SKM-1 treated with dmso at 0.1 percent for 144 hours (cell line): ENCODE measurements around the gene CACNA1S.
A peak's percentile ranks its signal among the peaks of the same experiment; 100 is the strongest.

Experiments used
- DNase-seq: peaks from one replicate; lab custom pipeline; 2025; ENCODE audit not compliant: unreplicated experiment; lab: John Stamatoyannopoulos, UW

Gene CACNA1S

DNA sequence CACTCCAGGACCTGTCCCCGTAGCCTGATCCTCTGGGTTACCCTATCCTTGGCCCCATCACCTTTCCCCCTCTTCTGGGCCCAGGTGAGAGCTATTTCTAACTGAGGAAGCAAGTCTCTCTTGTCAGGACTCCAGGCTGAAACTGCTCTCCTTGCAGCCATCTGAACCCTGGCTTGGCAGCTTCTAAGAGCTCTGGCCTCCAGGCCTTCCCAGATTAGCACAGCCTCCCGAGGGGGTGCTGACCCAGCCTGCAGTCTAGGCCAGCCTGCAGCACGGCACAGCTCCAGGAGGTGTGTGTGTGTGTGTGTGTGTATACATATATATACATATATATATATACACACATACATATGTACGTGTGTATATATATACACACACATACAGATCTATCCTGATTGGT is 17.4 kb downstream of the CACNA1S start:
- DNase-seq: no peak

DNA sequence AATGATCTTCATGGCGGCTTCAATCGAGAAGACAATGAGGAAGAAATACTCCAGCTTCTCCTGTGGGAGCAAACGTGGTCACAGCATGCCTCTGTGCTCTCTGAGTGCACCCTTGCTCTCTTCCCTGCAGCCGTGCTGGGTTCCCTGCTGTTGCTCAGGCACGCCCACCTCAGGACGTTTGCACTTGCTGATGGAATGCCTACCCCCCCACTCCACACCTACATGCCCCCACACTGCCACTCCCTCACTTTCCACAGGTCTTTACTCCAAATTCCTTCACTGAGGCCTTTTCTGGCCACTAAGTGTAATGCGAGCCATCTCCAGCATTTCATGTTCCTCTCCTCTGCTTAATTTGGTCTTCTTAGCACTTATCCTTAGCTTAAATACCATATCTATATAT is 18.3 kb downstream of the CACNA1S start:
- DNase-seq: no peak

DNA sequence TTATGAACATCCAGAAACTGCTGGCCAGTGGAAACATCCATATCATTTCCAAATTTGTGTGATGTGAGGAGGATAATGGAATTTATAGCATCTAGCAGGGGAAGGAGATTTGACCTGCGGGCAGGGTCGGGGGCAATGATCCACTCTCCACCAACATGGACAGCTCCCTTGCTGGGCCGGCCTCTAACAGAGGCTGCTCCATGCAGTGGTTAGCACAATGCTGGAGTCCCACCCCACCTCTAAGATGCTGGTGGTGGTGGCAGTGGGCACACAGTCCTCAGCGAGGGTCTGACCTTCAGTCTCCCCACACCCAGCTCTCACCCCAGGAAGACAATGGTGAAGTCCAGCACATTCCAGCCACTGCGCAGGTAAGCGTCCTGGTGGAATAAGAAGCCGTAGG is 18.7 kb downstream of the CACNA1S start:
- DNase-seq: no peak

DNA sequence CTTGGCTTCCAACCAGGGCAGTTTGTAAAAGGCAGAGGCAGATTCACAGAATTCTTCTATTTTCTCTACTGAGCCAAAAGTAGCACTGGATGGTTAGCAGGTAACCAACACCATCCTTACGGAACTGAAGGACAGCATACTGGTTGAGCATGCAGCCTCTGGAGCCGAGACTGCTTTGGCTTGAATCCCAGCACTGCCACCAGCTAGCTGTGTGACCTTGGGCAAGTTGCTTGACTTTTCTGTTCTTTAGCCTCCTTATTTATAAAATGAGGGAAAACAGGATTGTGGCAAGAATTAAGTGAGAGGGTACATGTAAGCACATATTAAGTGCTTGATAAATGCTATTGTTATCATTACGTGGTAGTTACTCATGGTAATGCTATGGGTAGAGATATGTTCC is 19.5 kb downstream of the CACNA1S start:
- DNase-seq: no peak

DNA sequence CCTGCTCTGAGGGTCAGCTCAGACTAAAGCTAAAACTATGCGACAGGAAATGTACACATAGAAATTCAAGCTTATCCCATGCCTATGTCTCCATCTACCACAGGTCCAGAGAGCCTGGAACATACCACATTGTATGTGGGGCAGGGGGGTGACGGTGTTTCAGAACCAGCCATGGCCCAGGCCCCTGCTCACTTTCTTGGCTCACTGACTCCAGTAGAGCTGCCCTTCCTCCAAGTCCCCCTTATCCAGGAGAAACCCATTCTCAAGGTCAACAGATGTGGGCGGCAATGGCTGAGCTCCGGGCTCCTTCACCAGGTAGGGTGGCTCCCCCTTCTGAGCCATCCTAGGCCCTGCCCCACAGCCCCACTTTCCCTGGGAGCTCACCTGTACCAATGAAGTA is 21.0 kb downstream of the CACNA1S start:
- no peak for DNase-seq

DNA sequence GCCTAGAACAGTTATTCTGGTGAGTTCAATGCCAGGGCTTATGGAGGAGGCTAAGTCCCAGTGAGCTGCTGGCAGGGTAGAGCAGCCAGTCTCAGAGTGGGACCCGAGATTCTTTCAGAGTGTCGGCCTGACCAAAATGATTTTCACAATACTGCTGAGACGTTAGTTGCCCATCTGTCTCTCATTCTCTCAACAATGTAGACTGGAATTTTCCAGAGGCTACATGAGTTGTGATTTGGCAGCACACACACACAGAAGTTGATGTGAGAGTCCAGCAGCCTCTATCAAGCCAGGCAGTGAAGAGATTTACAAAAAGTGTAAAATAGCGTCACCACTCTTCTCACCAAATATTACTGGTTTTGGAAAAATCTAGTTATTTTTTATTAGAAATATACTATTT is 21.7 kb downstream of the CACNA1S start:
- DNase-seq: no peak

DNA sequence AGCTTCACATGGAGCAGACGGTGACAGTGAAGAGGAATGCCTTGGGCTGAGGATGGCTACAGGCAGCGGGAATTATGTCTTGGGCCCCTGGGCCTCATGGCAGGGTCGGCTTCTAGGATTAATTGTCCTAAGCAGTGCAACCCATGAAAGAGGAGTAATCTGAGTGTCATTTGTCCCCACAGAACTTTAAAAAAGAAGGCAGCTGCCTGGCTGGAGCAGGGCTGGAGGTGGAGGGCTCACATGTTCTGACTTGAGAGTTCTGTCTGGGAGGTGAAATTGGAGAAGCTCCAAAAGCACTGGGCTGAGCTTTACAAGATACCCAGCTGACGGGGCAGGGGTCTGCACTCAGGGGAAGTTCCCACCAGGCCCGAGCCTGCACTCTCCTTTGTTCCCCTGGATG is 22.6 kb downstream of the CACNA1S start:
- no peak for DNase-seq

DNA sequence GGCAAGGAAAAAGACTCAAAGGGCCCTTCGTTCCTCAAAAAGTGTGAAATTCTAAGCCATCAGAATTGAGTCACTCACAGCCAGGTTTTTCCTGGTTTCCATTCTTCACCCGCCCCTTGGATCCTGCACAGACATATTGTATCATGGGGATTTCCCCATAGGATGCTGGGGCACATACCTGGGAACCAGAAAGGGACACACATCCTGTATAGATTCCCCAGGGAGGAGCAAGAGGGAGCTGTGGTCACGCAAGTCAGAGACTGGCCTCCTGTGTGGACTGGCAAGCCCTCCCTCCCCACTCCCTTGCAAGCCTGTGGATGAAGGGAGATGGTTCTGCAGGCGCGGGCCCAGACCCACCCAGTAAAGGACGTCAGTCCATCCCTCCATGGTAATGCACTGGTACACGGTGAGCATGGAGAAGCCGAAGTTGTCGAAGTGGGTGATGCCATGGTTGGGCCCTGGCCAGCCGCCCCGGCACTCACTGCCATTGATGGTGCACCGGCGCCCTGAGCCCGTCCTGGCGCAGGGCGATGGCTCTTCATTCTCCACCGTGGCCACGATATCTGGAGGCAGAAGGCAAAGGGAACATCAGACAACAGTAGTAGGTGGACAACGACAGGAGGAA is 23.2 kb downstream of the CACNA1S start:
- no peak for DNase-seq

DNA sequence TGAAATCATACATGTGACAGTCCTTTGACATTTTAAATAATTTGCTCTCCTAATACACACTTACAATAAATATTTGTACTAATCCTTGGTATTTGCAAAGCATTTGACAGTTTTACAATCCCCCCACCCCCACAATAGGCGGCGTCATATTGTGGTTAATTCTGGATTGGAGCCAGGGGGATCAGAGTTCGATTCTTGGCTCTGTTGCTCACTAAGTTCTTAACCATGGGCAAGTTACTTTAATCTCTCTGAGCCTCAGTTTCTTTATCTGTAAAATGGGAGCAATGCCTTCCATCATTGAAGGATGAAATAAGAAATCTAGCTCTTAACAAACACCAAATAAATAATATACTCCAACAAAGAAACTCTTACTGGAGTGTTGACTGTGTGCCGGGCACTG is 23.8 kb downstream of the CACNA1S start:
- no peak for DNase-seq

DNA sequence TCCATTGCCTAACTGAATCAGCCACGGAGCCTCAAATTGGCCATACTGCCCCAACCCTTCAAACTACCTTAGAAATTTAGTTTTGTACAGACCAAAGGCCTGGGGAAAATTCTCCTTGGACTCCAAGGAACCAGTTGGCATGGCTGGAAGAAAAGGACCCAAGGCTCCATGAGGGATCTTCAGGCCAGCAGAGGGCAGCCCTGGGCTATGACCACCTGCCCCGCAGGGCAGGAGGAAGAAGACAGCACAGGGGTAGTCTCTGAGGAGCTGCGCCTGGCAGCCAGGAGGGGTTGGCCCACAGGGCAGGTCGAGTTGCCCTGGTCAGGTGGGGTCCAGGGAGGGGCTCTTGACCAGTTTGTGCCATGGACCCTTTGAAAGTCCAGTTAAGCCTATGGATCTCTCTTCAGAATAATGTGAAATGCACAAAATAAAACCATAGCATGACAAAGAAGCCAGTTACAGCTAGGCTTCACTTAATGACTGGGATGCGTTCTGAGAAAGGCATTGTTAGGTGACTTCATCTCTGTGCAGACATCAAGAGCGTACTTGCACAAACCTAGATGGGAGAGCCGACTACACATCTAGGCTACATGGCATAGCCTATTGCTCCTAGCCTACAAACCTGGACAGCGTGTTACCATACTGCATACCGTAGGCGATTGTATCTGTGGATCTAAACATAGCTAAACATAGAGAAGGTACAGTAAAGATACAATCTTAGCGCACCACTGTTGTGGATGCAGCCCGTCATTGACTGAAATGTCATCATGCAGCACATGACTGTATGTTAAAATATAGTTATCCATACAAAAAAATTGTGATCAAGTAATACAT is 26.1 kb downstream of the CACNA1S start:
- DNase-seq: peak; percentile 74

DNA sequence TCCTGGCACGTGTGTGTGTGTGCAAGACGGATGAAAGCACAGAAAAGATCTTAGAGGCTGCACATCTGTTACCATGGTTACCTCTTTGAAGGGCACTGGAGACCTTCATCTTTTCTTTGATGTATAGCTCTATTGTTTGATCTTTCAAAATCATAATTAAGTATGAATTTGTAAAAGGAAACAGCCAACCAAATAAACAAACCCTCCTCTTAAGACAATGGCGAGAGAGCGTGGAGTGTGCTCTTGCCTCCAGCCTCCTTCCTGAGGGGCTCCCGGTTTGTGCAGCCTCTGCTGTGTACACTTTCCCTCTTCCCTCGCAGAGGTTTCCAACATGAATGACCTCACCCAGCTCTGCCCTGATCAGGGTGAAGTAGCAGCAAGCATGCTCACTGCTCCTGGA is 27.9 kb downstream of the CACNA1S start:
- DNase-seq: no peak

DNA sequence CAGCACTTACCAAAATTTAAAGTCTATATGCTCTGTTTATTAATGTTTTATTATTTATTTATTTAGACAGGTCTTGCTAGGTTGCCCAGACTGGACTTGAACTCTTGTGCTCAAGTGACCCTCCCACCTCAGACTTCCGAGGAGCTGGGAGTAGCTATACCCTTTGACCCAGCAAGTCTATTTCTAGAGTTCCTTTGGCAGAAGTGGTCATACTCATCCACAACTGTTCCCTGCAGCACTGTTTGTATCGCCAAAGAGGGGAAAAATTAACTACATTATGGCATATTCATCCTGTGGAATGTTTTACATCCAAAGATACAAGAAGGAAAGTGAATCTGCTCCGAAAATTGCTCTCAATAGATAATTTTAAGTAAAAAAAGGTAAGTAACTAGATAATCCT is 28.5 kb downstream of the CACNA1S start:
- DNase-seq: no peak

DNA sequence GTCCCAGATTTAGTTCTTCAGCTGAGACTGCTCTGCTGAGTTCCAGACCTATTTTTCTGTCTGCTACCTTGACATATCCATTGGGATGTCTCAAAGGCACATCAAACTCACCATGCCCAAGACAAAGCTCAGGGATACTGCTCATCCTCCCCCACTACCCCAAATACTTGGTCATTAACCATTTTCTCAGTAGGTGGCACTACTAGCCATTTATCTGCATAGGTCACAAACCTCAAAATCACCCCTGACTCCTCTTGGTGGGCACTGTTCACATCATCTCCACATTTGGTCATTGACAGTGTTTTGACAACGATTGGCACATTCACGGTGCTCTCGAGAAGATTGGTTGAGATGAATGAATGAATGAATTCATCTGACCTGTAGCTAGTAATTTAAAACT is 32.1 kb downstream of the CACNA1S start:
- no peak for DNase-seq

DNA sequence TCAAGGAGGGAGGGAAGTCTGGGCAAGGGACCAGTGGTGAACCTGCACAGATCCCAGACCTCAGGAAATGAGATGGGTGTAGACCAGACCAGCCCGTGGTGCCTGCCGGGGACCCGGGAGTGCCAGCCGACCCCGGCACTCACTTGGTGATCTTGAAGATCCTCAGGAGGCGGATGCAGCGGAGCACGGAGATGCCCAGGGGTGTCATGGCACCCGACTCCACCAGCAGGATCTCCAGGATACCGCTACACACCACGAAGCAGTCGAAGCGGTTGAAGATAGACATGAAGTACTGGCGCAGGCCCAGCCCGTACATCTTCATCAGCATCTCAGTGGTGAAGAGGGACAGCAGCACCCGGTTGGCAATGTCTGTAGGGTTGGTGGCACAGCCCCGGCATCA is 34.5 kb downstream of the CACNA1S start:
- DNase-seq: no peak

DNA sequence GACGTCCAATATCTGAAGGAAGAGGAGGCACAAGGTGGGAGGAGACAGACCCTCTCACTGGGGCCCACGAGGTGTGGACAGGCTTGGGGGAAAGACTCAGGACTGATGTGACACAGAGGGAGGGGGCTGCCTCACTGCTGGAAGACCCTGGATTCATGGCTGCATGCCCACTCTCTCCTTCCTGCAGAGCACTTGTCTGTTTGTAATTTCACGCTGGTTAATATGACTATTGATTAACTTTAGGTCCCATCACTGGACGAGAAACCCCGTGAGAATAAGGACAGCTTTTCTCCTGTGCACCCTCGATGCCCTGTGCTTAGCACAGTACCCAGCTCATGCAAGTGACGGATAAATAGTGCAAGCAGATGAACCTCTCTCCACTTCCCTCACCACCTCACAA is 35.1 kb downstream of the CACNA1S start:
- DNase-seq: no peak

DNA sequence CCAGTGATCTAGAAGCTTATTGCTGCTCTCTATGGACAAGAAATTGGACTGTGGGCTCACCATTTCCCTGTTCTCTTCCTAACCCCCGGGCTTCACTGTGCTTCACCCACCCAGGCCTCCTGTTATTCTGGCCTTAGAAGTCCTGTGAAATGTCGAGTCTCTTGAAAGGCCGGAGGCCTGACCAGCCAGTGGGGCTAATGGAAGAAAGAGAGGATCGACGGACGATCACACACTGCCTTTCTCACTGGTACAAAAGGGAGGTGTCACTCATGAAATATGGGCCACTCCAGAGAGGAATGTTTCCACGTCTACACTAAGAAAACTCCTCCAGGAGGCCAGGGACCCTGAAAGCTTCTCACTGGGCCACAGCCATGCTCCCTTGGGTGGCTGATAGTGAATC is 36.1 kb downstream of the CACNA1S start:
- no peak for DNase-seq

DNA sequence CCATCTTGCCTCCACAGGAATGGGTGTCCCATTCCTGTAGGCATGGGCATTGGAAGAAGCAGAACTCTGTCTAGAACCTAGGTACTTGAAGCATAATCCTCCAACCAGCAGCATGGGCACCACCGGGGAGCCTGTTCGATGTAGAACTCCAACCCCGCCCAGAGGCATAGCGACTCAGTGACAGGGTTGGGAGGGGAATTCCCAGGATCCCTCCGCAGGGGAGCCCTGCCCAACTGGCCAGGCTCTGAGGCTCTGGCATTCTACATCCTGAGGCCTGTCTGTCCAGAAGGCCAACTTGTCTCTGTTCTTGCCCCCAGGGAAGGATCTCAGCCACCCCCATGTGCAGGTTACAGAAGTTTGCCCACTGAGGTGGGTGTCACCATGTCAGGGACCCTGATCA is 38.2 kb downstream of the CACNA1S start:
- no peak for DNase-seq

DNA sequence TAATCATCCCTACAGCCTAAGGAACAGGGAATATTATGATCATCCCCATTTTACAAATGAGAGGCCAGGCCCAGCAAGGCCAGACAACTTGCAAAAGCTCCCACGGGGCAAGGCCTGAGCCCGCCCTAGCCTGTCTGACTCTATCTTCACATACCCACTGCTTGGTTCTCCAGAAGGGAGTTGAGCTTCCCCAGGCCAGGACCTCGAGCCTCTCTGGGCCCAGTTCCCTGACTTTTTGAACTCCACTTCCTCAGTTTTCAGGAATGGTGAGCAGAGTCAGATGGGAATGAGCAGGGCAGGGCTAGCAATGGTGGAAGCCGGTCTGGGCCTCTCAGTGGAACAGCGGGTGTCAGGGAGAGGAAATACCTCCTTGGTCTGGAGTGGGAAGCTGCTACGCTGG is 39.3 kb downstream of the CACNA1S start:
- DNase-seq: no peak

DNA sequence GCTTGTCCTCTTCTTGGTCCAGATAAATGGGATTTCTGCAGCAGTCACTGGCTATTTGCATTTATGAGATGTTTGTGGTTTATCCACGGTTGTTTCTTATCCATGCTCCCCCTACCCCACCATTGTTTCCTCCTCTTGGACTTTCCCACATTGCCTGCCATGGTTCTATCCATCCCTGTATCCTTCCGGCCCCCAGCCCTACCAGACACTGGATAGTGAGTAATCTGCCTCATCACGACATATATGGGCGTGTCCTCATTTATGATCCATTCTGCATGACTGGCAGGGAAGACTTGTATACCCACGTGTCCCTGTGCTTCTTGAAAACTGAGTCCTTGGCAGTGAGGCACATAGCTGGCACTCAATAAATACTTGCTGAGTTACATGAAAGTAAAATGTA is 40.1 kb downstream of the CACNA1S start:
- no peak for DNase-seq

DNA sequence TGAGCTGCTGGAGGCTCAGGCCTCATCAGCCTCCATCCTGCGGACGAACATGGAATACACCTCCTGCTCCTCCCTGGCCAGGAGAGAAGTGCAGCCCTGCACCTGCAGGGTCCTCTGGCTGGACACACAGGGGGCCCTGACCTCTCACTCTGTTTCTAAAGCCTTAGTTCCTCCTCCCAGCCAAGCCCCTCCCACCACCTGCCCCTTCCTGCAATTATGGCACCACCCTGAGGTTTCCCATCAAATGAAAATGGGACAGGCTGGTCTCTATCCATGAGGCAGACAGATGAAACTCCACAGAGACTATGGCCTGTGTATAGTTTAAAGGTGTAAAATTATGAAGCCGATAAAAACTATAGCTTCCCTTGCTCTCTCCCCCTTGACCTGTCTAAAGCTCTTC is 42.6 kb downstream of the CACNA1S start:
- DNase-seq: no peak

DNA sequence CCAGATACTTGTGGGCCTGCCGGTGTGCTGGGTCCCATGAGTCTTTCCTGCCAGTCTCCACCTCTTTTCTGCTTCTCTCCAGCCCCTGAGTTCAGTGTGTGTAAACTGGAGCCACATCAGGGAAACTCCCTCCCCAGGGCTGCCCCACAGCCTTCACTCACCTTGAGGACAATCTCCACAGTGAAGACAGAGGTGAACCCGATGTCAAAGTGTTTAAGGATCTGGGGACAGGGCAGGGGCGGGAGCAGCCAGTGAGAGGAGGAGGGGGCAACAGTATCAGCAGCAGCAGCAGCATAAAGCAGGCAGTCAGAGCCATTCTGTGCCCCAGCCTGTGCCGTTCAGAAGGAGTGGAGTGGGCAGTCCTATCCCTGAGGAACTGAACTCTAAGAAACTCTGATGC is 43.2 kb downstream of the CACNA1S start:
- no peak for DNase-seq

DNA sequence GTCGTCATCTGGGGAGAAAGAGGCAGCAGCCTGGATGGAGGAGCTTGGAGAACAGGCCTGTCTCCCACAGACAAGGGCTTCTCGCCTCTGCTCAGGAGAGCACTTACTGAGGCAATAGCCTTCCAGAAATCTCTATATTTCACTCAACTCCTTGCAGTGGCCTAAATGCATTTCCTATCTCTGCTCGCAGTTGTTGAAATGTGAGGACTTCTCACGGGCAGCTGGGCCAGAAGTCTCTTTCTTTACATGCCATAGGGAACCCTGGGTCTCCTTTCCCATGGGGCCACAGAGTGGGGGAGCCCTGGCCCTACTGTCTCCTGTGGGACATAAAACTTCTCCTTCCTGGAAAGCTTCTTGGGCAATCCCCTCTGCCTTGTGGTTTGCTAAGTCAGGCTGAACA is 45.2 kb downstream of the CACNA1S start:
- no peak for DNase-seq

DNA sequence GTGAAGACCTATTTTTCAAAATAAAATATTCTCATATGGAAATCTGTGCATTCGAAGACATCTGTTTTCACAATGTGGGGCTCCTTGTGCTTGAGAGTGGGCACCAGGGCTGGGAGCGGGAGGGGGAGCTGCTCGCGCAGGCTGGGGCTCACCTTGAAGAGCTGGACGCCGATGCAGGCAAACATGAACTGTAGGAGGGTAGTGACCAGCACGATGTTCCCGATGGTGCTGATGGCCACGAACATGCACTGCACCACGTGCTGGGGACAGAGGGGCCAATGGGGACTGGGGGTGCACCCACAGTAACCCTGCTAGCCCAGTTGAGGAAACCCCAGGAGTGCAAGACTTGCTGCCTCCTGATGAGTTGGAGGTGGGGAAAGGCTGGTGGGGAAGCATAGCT is 46.5 kb downstream of the CACNA1S start:
- DNase-seq: no peak
